Measurements from ENCODE around the gene LY6G5C. TPM values are rescaled to one million over a fixed set of nuclear protein-coding genes. Genes with fewer than 3 reads are reported as not detected.

LY6G5C gene
- total RNA-seq, 1 donor from 2014 or later = 4.7 TPM

DNA sequence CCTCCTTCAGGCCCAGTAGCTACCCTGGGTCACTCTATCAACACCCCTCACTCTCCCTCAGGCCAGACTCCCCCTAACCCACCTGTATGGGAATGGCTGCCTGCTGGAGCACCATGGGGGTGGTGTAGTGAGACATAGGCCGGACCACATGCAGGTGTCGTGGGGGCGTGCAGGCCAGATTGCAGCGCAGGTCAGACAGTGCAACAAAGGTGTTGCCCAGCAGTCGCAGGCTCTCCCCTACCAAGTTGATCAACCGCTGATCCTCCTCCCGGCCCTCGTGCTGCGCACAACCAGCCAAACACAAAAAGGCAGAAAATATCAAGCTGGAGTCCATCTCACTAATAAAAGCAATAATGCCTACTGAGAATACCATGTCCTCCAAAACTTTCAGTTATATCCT, 35.5 kb downstream of the LY6G5C start:
- peaks cover 55% of the 10 kb centered on the region for H3K36me3 Mint-ChIP-seq (ENCODE audit: low read depth)

DNA sequence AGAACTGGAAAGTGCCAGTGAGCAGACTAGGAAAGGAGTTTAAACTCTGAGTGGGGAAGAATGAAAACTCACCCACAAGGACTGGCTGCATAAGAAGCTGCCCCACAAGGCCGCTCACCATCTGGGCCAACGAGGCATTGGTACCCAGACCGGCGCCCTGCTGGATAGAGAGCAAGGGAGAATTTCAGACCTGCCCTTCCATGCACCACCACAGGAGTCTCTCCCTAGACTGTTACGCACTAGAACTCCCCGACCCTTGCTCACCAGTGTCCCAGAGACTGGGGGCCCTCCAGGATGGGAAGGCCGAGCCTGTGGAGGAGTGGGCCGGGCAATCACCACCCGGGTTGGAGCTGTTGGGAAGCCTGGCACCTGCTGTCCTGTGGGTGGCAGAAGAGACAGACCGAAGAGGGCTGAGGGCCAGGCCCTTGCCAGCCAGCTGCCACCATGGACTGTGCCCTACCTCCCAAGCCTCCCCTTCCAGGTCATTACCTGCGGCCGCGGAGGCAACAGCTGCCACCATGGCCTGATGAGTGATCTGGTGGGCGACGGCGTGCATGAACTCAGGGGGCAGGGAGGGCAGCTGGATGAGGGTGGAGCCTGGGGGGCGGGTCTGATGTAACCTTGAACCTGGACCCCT, 36.9 kb downstream of the LY6G5C start:
- H3K27ac Mint-ChIP-seq = no peak overlapping the region
- H3K4me1 Mint-ChIP-seq (ENCODE audit: low read depth) = peaks cover 7% of the 10 kb centered on the region
- no peak for DNase-seq (ENCODE audit: low spot score)
- intact Hi-C loops (cut with micrococcal nuclease) = no loop called here
- no peak overlapping the region for H3K4me3 Mint-ChIP-seq
- no peaks in the 10 kb centered on the region for H3K27me3 Mint-ChIP-seq (ENCODE audit: insufficient read depth)
- H3K36me3 Mint-ChIP-seq (ENCODE audit: low read depth) = peaks cover 52% of the 10 kb centered on the region
- H3K9me3 Mint-ChIP-seq = no peaks in the 10 kb centered on the region

More for the DNA sequence above, 35.5 kb downstream of the LY6G5C start:
- no peak for DNase-seq (ENCODE audit: low spot score)
- Mint-ChIP-seq H3K27ac (no peak overlapping the region), H3K9me3 (no peaks in the 10 kb centered on the region), H3K27me3 (ENCODE audit: insufficient read depth) (no peaks in the 10 kb centered on the region), H3K4me1 (ENCODE audit: low read depth) (peaks cover 13% of the 10 kb centered on the region), H3K4me3 (no peak overlapping the region)
- intact Hi-C loops (cut with micrococcal nuclease) = no loop called here

DNA sequence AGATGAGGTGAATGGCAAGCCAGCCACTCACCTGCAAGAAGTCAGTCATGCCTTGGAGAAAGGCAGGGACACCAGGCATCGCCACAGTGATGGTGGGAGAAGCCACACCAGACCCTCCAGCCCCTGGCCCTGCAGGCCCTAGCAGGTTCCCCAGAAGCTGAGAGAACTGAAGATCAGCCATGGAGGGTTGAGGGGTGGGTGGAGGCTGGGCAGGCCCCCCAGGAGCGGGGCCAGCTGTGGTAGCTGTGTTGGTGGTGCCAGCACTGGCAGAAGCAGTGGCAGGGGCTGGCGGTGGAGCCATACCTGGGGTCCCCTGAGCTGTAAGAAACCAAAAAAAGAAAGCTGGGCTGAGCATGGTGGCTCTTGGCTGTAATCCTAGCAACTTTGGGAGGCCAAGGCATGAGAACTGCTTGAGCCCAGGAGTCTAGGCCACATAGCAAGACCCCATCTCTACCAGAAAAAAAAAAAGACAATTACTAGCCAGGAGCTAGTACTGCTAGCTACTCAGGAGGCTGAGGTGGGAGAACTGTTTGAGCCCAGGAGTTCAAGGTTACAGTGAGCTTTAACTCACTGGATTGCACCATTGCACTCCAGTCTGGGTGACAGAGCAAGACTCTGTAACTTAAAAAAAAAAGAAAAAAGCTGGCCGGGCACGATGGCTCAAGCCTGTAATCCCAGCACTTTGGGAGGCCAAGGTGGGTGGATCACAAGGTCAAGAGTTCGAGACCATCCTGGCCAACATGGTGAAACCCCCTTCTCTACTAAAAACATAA, 37.9 kb downstream of the LY6G5C start:
- Mint-ChIP-seq H3K9me3 (no peaks in the 10 kb centered on the region), H3K4me1 (ENCODE audit: low read depth) (peaks cover 10% of the 10 kb centered on the region), H3K36me3 (ENCODE audit: low read depth) (peaks cover 53% of the 10 kb centered on the region), H3K27me3 (ENCODE audit: insufficient read depth) (no peaks in the 10 kb centered on the region), H3K4me3 (no peak overlapping the region), H3K27ac (no peak overlapping the region)
- no peak for DNase-seq (ENCODE audit: low spot score)
- intact Hi-C loops (cut with micrococcal nuclease) = no loop called here

DNA sequence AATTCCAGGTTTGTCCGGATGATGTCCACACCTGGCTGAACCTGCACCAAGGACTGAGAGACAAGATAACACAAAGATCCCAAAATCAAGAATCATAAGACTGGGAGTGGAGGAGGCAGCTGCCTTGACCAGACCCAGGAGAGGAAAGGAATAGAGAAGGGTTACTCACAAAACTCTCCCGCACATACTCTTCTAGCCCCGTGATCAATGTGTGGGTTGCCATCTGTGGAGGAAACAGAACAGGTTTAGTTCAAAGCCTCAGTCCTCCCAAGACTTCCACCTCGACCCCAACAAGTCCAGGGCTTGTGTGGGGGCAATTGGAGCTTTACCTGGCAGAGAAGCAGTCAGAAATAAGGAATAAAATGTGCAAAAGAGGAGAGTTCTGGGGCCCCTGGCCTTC, 39.5 kb downstream of the LY6G5C start:
- intact Hi-C loops (cut with micrococcal nuclease) = no loop called here
- H3K36me3 Mint-ChIP-seq (ENCODE audit: low read depth) = peaks cover 57% of the 10 kb centered on the region
- H3K27me3 Mint-ChIP-seq (ENCODE audit: insufficient read depth) = no peaks in the 10 kb centered on the region
- no peaks in the 10 kb centered on the region for H3K9me3 Mint-ChIP-seq
- no peak overlapping the region for H3K27ac Mint-ChIP-seq
- no peak overlapping the region for H3K4me3 Mint-ChIP-seq
- no peak for DNase-seq (ENCODE audit: low spot score)
- H3K4me1 Mint-ChIP-seq (ENCODE audit: low read depth) = peaks cover 10% of the 10 kb centered on the region

DNA sequence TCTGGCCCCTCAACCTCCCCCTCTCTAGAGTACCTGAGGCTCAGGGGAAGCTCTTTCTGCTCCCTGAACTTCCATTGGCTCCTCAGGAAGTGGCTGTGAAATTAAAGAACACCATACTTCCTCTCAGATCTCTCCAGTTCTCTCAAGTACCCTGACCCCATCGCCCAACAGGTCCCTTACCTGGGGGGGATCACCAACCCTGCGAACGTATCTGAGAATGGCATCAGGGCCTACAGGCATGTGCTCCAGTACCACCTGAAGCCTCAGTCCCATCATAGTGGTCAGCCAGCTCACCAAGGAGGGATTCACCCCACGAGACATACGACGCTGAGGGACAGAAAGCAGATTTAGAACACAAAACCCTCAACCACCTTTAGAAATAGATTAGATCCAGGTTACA, 40.3 kb downstream of the LY6G5C start:
- peaks cover 9% of the 10 kb centered on the region for H3K4me1 Mint-ChIP-seq (ENCODE audit: low read depth)

DNA sequence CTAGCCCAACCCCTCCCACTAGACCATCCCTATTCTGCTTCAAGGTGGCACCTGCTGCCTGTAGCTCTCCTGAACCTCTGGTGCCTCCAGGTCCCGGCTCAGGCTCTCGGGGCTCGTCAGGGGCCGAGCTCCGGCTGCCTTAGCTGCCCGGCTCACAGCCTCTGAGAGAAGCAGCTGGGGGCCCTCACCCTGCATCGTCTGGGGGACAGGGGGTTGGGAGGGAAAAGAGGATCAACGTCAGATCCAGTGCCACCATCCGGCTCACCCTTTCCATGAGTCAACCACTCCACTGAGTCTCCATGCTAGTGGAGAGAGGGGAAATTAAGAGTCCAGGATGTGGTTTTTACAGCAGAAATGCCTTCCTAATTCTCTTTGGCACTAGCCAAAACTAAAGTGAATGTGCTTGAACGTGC, 41.4 kb downstream of the LY6G5C start:
- peak overlapping the region; percentile 43 for H3K27ac Mint-ChIP-seq

More for the DNA sequence above, 40.3 kb downstream of the LY6G5C start:
- H3K27me3 Mint-ChIP-seq (ENCODE audit: insufficient read depth) = no peaks in the 10 kb centered on the region
- no peak for DNase-seq (ENCODE audit: low spot score)
- H3K4me3 Mint-ChIP-seq = no peak overlapping the region
- intact Hi-C loops (cut with micrococcal nuclease) = no loop called here
- H3K36me3 Mint-ChIP-seq (ENCODE audit: low read depth) = peaks cover 58% of the 10 kb centered on the region
- H3K27ac Mint-ChIP-seq = no peak overlapping the region
- H3K9me3 Mint-ChIP-seq = no peaks in the 10 kb centered on the region

DNA sequence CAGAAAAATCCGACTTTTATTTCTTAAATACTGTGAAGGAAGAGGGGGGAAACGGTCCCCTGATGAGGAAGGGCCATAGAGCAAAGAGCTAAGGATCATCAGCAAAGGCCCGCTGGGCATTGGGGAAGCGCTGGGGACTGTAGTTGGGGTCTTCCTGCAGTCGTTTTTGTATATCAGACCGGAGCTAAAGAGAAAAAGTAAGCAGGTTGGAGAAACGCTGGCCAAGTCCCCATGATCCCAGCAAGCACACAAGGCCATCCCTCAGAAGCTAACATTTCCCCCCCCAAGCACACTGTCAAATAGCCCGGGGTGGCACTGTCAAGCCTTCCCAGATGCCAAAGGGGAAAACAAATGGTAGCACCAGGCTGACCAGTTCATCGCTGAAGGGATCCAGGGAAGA, 41.8 kb downstream of the LY6G5C start:
- H3K27me3 Mint-ChIP-seq (ENCODE audit: insufficient read depth) = no peaks in the 10 kb centered on the region
- H3K4me1 Mint-ChIP-seq (ENCODE audit: low read depth) = peaks cover 5% of the 10 kb centered on the region
- no peaks in the 10 kb centered on the region for H3K9me3 Mint-ChIP-seq
- DNase-seq (ENCODE audit: low spot score) = no peak
- intact Hi-C loops (cut with micrococcal nuclease) = no loop called here
- peaks cover 54% of the 10 kb centered on the region for H3K36me3 Mint-ChIP-seq (ENCODE audit: low read depth)
- peak overlapping the region; percentile 23 for H3K27ac Mint-ChIP-seq
- no peak overlapping the region for H3K4me3 Mint-ChIP-seq

More for the DNA sequence above, 41.4 kb downstream of the LY6G5C start:
- no peak for DNase-seq (ENCODE audit: low spot score)
- Mint-ChIP-seq H3K36me3 (ENCODE audit: low read depth) (peaks cover 53% of the 10 kb centered on the region), H3K27me3 (ENCODE audit: insufficient read depth) (no peaks in the 10 kb centered on the region), H3K4me3 (no peak overlapping the region), H3K4me1 (ENCODE audit: low read depth) (peaks cover 5% of the 10 kb centered on the region), H3K9me3 (no peaks in the 10 kb centered on the region)
- intact Hi-C loops (cut with micrococcal nuclease) = no loop called here

DNA sequence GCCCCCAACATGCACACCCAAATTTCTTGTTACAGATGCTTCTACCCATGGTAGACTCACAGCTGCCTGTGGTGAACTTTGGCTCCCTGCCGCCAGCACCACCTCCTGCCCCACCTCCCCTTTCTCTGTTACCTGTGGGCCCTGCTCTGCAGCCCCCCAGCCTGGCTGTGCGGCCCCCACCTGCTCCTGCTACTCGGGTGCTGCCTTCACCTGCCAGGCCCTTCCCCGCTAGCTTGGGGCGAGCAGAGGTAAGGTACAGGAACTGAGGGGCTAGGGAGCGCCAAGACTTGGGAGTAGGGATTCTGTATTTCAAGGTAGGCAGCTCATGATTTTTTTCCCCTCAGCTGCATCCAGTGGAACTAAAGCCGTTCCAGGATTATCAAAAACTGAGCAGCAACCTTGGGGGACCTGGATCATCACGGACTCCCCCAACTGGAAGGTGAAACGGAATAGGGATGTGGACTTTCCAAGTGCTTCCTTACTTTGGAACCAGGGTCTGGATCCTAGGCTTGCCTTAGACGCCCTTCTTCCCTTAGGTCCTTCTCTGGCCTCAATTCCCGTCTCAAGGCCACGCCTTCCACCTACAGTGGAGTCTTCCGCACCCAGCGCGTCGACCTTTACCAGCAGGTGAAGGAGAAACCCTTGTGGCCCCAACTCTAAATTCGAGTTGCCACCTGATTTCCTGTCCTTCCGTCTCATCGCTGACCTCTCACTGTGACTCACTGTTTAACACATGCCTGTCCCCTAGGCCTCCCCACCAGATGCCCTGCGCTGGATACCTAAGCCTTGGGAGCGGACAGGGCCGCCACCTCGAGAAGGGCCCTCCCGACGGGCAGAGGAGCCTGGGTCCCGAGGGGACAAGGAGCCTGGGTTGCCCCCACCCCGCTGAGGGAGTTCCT, 43.9 kb downstream of the LY6G5C start:
- intact Hi-C loops (cut with micrococcal nuclease) = no loop called here
- no peak for DNase-seq (ENCODE audit: low spot score)
- Mint-ChIP-seq H3K4me1 (ENCODE audit: low read depth) (peaks cover 5% of the 10 kb centered on the region), H3K27me3 (ENCODE audit: insufficient read depth) (no peaks in the 10 kb centered on the region), H3K4me3 (no peak overlapping the region), H3K27ac (no peak overlapping the region), H3K36me3 (ENCODE audit: low read depth) (peaks cover 56% of the 10 kb centered on the region), H3K9me3 (no peaks in the 10 kb centered on the region)

DNA sequence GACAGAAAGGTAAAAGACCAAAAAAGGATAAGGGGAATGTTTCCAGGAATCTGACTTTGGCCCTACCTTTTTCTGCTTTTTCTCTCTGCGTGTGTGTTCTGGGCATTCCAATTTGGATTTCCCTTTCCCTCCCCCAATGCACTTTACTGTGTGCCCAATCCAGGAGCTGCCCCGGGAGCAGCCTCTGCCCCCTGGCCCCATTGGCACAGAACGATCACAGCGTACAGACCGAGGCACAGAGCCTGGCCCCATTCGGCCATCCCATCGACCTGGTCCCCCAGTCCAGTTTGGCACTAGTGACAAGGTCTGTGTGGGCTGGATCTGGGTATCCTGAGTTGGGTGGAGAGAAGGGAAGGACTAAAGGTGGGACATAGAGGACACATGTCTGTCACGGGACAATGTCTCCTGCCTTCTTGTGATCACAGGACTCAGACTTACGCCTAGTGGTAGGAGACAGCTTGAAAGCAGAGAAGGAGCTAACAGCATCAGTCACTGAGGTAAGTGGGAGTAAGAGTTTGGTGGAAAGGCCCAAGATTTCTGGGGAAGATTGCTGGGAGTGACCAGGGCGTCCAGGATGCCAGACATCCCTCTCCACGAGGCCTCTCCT, 45.8 kb downstream of the LY6G5C start:
- Mint-ChIP-seq H3K4me3 (no peak overlapping the region), H3K27me3 (ENCODE audit: insufficient read depth) (no peaks in the 10 kb centered on the region), H3K27ac (no peak overlapping the region), H3K9me3 (no peaks in the 10 kb centered on the region), H3K4me1 (ENCODE audit: low read depth) (peaks cover 5% of the 10 kb centered on the region), H3K36me3 (ENCODE audit: low read depth) (peaks cover 58% of the 10 kb centered on the region)
- no peak for DNase-seq (ENCODE audit: low spot score)
- intact Hi-C loops (cut with micrococcal nuclease) = no loop called here

DNA sequence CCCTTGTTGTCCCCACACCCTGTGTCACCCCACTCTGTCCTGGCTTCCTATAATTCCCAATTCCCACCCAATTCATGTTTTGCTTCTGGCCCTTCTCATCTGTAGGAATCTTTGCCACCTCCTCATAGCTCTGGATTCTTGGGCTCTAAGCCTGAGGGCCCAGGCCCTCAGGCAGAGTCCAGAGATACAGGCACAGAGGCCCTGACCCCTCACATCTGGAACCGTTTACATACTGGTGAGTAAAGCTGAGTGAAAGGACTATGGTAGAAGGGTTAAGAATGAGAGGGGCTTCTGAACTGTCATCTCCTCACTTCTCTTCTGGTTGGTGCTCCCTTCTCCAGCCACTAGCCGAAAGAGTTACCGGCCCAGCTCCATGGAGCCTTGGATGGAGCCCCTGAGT, 46.7 kb downstream of the LY6G5C start:
- DNase-seq (ENCODE audit: low spot score) = no peak
- Mint-ChIP-seq H3K4me1 (ENCODE audit: low read depth) (peaks cover 5% of the 10 kb centered on the region), H3K9me3 (no peaks in the 10 kb centered on the region), H3K27me3 (ENCODE audit: insufficient read depth) (no peaks in the 10 kb centered on the region), H3K27ac (peak overlapping the region; percentile 45), H3K4me3 (no peak overlapping the region), H3K36me3 (ENCODE audit: low read depth) (peaks cover 63% of the 10 kb centered on the region)
- intact Hi-C loops (cut with micrococcal nuclease) = no loop called here

DNA sequence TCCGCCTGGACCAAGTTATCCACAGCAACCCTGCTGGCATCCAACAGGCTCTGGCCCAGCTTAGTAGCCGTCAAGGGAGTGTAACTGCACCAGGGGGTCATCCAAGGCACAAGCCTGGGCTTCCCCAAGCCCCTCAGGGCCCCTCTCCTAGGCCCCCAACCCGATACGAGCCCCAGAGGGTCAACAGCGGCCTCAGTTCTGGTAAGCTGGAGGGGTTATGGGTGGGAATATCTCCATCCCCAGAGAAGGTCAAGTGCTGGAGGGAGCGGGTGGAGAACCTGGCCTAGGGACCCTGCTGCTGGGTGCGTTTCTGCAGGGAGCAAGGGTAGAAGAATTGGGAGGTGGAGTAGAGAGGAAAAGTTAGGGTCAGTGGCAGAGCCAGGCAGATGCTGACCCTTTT, 47.4 kb downstream of the LY6G5C start:
- Mint-ChIP-seq H3K27ac (no peak overlapping the region), H3K4me3 (no peak overlapping the region), H3K9me3 (no peaks in the 10 kb centered on the region), H3K4me1 (ENCODE audit: low read depth) (no peaks in the 10 kb centered on the region), H3K36me3 (ENCODE audit: low read depth) (peaks cover 63% of the 10 kb centered on the region), H3K27me3 (ENCODE audit: insufficient read depth) (no peaks in the 10 kb centered on the region)
- intact Hi-C loops (cut with micrococcal nuclease) = no loop called here
- no peak for DNase-seq (ENCODE audit: low spot score)

DNA sequence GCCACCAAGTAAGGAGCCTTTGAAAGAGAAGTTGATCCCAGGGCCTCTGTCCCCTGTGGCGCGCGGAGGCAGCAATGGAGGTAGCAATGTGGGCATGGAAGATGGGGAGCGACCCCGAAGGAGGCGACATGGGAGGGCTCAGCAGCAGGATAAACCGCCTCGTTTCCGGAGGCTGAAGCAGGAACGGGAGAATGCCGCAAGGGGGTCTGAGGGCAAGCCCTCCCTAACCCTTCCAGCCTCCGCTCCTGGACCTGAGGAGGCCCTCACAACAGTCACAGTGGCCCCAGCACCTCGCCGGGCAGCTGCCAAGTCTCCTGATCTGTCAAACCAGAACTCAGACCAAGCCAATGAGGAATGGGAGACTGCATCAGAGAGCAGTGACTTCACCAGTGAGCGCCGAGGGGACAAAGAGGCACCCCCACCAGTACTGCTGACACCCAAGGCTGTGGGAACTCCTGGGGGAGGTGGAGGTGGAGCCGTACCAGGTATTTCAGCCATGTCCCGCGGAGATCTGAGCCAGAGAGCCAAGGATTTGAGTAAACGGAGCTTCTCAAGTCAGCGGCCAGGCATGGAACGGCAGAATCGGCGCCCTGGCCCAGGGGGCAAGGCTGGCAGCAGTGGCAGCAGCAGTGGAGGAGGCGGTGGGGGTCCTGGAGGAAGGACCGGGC, 48.5 kb downstream of the LY6G5C start:
- H3K4me3 Mint-ChIP-seq = no peak overlapping the region
- H3K27me3 Mint-ChIP-seq (ENCODE audit: insufficient read depth) = no peaks in the 10 kb centered on the region

More for the DNA sequence above, 48.5 kb downstream of the LY6G5C start:
- H3K36me3 Mint-ChIP-seq (ENCODE audit: low read depth) = peaks cover 60% of the 10 kb centered on the region
- no peak overlapping the region for H3K27ac Mint-ChIP-seq
- no peak for DNase-seq (ENCODE audit: low spot score)
- H3K9me3 Mint-ChIP-seq = no peaks in the 10 kb centered on the region
- H3K4me1 Mint-ChIP-seq (ENCODE audit: low read depth) = peaks cover 5% of the 10 kb centered on the region
- intact Hi-C loops (cut with micrococcal nuclease) = no loop called here

Measured in activated T-helper 1 cell treated with anti-CD3 and anti-CD28 coated beads, Interleukin-12 subunit alpha, Interleukin-12 subunit beta, Interleukin-2, Interleukin-4 antibody, amounts not matched to agents 30 ng/mL and 10 ng/mL and 1 ng/mL, durations not matched to agents 14 hours and 24 hours and 36 hours (primary cell).